HL-60 (cell line): ENCODE results near the gene ADAM12.

Experiments used
- DNase-seq, 2 experiments: peaks; one replicate each; pipeline ENCODE4 v3.0.0-alpha.2; 2010 to 2020; ENCODE audit warnings: low read depth in 1 of 2, low spot score in 1 of 2
- H3K27ac ChIP-seq: fragments of 250-450 bp; sonication (Bioruptor Pico); replicated peaks from 2 replicates; pipeline ENCODE4 v1.5.1; 2020; ENCODE audit warnings: mild to moderate bottlenecking, moderate library complexity
- H3K27me3 ChIP-seq: fragments of 250-450 bp; sonication (Bioruptor Pico); 2 replicates; pipeline ENCODE4 v1.5.1; 2021; ENCODE audit warnings: mild to moderate bottlenecking, moderate library complexity; ENCODE audit not compliant: insufficient read depth, poor library complexity, severe bottlenecking
- H3K4me3 ChIP-seq: replicated peaks from 2 replicates; pipeline ENCODE4 v1.5.1; 2011; ENCODE audit warnings: mild to moderate bottlenecking, control low read depth, low read length; ENCODE audit not compliant: insufficient read depth
- GABPA ChIP-seq: IDR thresholded peaks from 2 replicates; pipeline ENCODE4 v1.6.1; 2012; ENCODE audit warnings: low read depth
- POLR2AphosphoS5 ChIP-seq: IDR thresholded peaks from 2 replicates; pipeline ENCODE4 v1.6.1; 2012; ENCODE audit warnings: low read depth
- SPI1 ChIP-seq: IDR thresholded peaks from 2 replicates; pipeline ENCODE4 v1.6.1; 2012; ENCODE audit warnings: low read depth, mild to moderate bottlenecking, borderline replicate concordance
- TF ChIP-seq, protein P1 (sequence below): IDR thresholded peaks from one replicate; pipeline ENCODE4 v1.5.1; 2011; ENCODE audit warnings: low read length, control low read depth, inconsistent platforms; ENCODE audit not compliant: insufficient read depth
- TF ChIP-seq, protein P2 (sequence below): IDR thresholded peaks from 2 replicates; pipeline ENCODE4 v1.6.1; 2012; ENCODE audit warnings: low read depth; ENCODE audit not compliant: insufficient replicate concordance

The ADAM12 gene

DNA sequence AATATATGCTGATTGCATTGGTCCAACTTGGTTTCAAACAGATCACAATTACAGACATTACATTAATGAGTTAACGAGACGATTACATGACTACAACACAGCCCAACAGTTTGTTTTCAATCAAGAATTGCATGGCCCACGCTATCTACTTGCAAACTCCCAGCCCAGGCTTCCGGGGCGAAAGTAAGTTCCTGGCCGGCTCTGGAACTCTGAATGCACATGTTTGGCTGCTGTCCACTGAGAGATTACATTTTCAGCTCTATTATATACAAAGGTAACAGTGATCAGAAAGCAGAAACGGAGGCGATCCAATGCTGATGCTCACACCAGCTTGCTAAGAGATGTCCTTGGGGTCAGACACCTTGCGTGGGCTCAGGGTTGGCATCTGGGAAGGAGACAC is 285.6 kb downstream of the ADAM12 start:
- no peak for DNase-seq
- TF ChIP-seq, protein P1, sequence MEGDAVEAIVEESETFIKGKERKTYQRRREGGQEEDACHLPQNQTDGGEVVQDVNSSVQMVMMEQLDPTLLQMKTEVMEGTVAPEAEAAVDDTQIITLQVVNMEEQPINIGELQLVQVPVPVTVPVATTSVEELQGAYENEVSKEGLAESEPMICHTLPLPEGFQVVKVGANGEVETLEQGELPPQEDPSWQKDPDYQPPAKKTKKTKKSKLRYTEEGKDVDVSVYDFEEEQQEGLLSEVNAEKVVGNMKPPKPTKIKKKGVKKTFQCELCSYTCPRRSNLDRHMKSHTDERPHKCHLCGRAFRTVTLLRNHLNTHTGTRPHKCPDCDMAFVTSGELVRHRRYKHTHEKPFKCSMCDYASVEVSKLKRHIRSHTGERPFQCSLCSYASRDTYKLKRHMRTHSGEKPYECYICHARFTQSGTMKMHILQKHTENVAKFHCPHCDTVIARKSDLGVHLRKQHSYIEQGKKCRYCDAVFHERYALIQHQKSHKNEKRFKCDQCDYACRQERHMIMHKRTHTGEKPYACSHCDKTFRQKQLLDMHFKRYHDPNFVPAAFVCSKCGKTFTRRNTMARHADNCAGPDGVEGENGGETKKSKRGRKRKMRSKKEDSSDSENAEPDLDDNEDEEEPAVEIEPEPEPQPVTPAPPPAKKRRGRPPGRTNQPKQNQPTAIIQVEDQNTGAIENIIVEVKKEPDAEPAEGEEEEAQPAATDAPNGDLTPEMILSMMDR: no peak
- TF ChIP-seq POLR2AphosphoS5 (no peak), GABPA (no peak), SPI1 (no peak)
- TF ChIP-seq, protein P2, sequence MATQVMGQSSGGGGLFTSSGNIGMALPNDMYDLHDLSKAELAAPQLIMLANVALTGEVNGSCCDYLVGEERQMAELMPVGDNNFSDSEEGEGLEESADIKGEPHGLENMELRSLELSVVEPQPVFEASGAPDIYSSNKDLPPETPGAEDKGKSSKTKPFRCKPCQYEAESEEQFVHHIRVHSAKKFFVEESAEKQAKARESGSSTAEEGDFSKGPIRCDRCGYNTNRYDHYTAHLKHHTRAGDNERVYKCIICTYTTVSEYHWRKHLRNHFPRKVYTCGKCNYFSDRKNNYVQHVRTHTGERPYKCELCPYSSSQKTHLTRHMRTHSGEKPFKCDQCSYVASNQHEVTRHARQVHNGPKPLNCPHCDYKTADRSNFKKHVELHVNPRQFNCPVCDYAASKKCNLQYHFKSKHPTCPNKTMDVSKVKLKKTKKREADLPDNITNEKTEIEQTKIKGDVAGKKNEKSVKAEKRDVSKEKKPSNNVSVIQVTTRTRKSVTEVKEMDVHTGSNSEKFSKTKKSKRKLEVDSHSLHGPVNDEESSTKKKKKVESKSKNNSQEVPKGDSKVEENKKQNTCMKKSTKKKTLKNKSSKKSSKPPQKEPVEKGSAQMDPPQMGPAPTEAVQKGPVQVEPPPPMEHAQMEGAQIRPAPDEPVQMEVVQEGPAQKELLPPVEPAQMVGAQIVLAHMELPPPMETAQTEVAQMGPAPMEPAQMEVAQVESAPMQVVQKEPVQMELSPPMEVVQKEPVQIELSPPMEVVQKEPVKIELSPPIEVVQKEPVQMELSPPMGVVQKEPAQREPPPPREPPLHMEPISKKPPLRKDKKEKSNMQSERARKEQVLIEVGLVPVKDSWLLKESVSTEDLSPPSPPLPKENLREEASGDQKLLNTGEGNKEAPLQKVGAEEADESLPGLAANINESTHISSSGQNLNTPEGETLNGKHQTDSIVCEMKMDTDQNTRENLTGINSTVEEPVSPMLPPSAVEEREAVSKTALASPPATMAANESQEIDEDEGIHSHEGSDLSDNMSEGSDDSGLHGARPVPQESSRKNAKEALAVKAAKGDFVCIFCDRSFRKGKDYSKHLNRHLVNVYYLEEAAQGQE: no peak
- H3K27ac ChIP-seq: no peak overlapping the region

DNA sequence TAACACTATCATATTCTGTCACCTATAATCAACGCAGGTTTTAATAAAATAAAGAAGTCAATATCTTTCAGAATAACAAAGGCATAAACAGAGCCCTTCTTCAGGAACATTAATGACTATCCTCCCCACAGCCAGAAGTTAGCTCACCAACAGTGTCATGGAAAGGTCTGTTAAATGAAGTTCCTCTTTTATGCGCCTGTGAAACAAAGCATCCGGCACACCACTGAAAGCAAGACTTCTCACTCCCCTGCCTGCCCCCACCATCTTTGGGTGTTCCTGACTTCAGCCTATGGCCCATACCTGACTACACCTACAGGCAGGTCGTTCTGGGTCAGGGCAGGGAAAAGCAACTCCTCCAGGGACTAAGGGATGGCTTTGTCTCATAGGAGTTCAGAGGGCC is 286.5 kb downstream of the ADAM12 start:
- Histone ChIP-seq H3K27ac (peak overlapping the region; percentile 66), H3K27me3 (no peaks in the 10 kb centered on the region), H3K4me3 (no peak overlapping the region)
- peak in 1 of 2 experiments; percentile 76 for DNase-seq
- TF ChIP-seq SPI1 (peak; percentile 69), POLR2AphosphoS5 (peak; percentile 45; the same call in 1 of the 2 replicates), GABPA (no peak)
- TF ChIP-seq, protein P1: no peak
- TF ChIP-seq, protein P2: no peak

More for the DNA sequence above, 285.6 kb downstream of the ADAM12 start:
- Histone ChIP-seq H3K4me3 (no peak overlapping the region), H3K27me3 (no peaks in the 10 kb centered on the region)

DNA sequence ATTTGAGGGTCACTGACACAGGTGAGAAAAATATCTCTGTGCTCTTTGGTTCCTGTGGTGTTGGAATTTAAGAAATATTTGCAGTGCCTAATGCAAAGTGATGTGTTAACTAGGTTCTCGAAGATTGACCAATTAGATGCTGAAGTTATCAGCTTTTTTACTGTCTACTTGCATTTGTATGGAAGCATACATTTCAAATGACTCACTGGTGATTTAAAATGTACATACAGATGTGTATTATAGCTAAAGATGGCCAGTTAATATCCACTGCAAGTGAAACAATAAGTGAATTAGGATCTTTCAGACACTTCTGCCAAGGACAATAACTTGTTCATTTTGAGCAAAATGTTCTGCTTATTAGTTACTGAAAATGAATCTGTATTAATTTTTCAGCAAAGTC is 287.0 kb downstream of the ADAM12 start:
- Histone ChIP-seq H3K27me3 (no peaks in the 10 kb centered on the region), H3K27ac (peak overlapping the region; percentile 66), H3K4me3 (no peak overlapping the region)
- DNase-seq: no peak
- TF ChIP-seq GABPA: no peak
- no peak for TF ChIP-seq SPI1

DNA sequence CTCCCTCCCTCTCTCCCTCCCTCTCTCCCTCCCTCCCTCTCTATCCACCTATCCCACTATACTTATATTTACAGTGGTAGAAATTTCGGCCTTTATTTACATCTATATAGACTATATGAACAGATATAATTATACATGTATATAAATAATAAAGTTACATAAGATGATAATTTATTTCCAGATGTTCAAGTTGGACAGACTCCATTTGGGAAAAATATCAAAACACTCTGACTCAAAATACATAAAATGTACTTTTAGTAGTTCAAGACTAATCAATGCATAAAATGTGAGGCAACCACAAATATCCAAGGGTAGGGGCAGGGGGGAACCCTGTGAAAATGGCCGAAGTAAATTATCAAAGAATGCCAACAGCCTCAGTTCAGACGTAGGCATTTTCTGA is 288.9 kb downstream of the ADAM12 start:
- H3K4me3 ChIP-seq: no peak overlapping the region
- H3K27me3 ChIP-seq: no peaks in the 10 kb centered on the region
- no peak overlapping the region for H3K27ac ChIP-seq
- TF ChIP-seq, protein P1: no peak
- TF ChIP-seq SPI1 (no peak), GABPA (no peak), POLR2AphosphoS5 (no peak)
- TF ChIP-seq, protein P2: no peak
- DNase-seq: no peak
